ENCODE results near the gene BUB1.
"Not testable (repeated sequence)": the region's sequence is repeated elsewhere in the genome, so short reads cannot be mapped to it uniquely, and the experiment has no call there.

BUB1 gene

GRCh38 chr2:110653861-110654260, 24.0 kb downstream of the BUB1 start:
- DNase-seq, result no peak

DNA sequence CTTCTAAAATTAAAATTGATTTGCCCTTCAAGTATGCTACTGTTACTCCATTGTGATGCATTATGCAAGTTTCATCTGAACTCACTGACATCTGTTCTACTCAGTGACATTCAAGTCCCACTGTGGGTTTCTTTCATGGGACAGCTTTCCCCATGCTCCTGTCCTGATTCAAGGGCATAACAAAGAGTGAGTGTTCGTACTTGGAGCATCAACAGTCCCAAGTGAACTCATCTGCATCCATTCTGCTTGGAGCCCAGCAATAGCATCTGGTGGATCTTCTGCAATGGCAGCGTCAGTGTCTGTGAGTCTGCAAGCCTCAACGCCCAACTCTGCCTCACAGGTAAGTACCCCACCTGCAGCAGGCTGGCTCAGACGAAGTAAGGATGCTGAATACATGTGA, 27.5 kb downstream of the BUB1 start:
- no peak for DNase-seq

DNA sequence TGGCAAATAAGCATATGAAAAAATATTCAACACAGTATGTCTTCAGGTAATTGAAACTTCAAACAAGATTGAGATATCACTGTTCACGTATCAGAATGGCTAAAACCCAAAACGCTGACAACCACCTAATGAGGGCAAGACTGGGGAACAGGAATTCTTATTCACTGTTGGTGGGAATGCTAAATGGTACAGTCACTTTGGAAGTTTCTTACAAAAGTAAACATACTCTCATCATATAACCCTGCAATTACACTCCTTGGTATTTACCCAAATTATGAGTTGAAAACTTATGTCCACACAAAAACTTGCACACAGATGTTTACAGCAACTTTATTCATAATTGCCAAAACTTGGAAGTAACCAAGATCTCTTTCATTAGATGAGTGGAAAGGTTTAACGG, 30.1 kb downstream of the BUB1 start:
- DNase-seq, result no peak

- DNase-seq, result no peak
Observed at GRCh38 chr2:110645616-110646015, 32.2 kb downstream of the BUB1 start.

DNA sequence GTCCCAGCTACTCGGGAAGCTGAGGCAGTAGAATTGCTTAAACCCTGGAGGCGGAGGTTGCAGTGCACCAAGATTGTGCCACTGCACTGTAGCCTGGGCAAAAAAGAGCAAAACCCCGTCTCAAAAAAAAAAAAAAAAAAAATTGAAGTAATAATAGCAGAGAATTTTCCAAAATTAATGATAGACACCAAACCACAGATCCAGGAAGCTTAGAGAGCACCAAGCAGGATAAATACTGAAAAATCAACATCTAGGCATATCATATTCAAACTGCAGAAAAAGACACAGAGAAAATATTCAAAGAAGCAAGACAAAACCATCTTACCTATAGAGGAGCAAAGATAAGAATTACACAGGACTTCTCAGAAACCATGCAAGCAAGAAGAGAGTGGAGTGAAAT, 33.5 kb downstream of the BUB1 start:
- DNase-seq, result no peak

- no peak for DNase-seq
Observed at GRCh38 chr2:110642360-110642759, 35.5 kb downstream of the BUB1 start.

DNA sequence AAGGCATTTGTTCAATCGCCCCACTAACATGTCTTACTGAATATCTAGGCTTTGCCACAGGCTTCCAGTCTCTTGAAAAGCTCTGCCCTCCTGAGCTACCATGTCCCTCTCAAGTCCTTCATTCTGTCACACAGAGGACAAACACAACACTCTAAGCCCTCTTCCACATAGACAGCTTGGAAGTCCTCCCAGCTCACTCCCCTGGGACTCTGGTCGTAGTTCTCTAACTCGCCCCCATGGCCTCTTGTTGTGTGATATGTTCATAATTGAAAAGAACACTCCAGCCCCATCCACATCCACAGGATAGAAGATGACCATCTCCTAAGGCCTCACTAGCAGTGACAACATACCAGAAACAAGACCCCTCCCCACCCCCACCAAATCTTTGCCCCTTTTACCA, 37.9 kb downstream of the BUB1 start:
- DNase-seq, result no peak

GRCh38 chr2:110638952-110639695, 38.7 kb downstream of the BUB1 start:
- DNase-seq, result no peak

GRCh38 chr2:110638004-110638403, 39.9 kb downstream of the BUB1 start:
- no peak for DNase-seq

- DNase-seq, result no peak
Observed at GRCh38 chr2:110637093-110637492, 40.8 kb downstream of the BUB1 start.

DNA sequence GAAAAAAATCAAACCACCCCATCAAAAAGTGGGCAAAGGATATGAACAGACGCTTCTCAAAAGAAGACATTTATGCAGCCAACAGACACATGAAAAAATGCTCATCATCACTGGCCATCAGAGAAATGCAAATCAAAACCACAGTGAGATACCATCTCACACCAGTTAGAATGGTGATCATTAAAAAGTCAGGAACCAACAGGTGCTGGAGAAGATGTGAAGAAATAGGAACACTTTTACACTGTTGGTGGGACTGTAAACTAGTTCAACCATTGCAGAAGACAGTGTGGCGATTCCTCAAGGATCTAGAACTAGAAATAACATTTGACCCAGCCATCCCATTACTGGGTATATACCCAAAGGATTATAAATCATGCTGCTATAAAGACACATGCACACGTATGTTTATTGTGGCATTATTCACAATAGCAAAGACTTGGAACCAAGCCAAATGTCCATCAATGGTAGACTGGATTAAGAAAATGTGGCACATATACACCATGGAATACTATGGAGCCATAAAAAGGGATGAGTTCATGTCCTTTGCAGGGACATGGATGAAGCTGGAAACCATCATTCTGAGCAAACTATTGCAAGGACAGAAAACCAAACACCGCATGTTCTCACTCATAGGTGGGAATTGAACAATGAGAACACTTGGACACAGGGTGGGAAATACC, 41.8 kb downstream of the BUB1 start:
- DNase-seq, result not testable (repeated sequence)

GRCh38 chr2:110627348-110627747, 50.5 kb downstream of the BUB1 start:
- DNase-seq, result not testable (repeated sequence)

- DNase-seq, result not testable (repeated sequence)
Observed at GRCh38 chr2:110619326-110619939, 58.4 kb downstream of the BUB1 start.

GRCh38 chr2:110613927-110614326, 63.9 kb downstream of the BUB1 start:
- not testable (repeated sequence) for DNase-seq

DNA sequence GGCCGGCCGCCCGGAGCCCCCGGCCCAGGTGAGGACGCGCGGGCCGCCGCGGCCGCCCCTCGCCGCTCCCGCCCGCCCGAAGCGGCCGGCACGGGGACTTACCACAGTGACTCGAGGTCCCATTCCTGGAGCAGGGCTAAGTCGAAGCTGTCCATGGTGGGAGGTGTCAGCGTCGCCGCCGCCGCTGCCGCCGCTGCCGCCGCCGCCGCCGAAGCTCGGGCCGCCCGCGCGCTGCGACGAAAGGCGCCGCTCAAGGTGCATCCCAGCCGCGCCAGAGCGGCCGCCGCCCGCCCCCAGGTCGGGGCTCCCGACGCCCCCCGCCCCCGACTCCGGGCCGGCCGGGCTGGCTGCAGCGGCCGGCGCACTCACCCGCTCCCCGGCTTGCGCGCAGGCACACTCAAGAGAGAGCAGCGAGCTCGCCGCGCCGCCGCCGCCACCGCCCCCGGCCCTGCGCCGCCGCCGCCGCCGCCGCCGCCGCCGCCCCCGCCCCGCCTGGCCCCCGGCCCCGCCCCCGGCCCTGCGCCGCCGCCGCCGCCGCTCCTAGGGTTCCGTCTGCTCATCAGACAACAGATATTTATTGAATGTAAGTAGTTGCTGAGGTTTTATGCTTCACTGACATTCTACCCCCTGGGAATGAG, 67.1 kb downstream of the BUB1 start:
- not testable (repeated sequence) for DNase-seq

GRCh38 chr2:110609843-110610612, 67.8 kb downstream of the BUB1 start:
- not testable (repeated sequence) for DNase-seq

- not testable (repeated sequence) for DNase-seq
Observed at GRCh38 chr2:110608788-110609502, 68.9 kb downstream of the BUB1 start.

- not testable (repeated sequence) for DNase-seq
Observed at GRCh38 chr2:110605057-110605456, 72.8 kb downstream of the BUB1 start.

- not testable (repeated sequence) for DNase-seq
Observed at GRCh38 chr2:110603917-110604591, 73.8 kb downstream of the BUB1 start.

GRCh38 chr2:110602139-110602538, 75.7 kb downstream of the BUB1 start:
- DNase-seq, result not testable (repeated sequence)

GRCh38 chr2:110591973-110592372, 85.9 kb downstream of the BUB1 start:
- not testable (repeated sequence) for DNase-seq

All from NCI-H2227 treated with DMSO at 0.1 percent for 48 hours (cell line).